ENCODE results near the gene MS4A6E.
"Not testable (repeated sequence)": the region's sequence is repeated elsewhere in the genome, so short reads cannot be mapped to it uniquely, and the experiment has no call there.

The MS4A6E gene

GRCh38 chr11:60338053-60338452, 11.0 kb downstream of the MS4A6E start:
- no peak for DNase-seq

GRCh38 chr11:60339356-60339755, 12.3 kb downstream of the MS4A6E start:
- no peak for DNase-seq

DNA sequence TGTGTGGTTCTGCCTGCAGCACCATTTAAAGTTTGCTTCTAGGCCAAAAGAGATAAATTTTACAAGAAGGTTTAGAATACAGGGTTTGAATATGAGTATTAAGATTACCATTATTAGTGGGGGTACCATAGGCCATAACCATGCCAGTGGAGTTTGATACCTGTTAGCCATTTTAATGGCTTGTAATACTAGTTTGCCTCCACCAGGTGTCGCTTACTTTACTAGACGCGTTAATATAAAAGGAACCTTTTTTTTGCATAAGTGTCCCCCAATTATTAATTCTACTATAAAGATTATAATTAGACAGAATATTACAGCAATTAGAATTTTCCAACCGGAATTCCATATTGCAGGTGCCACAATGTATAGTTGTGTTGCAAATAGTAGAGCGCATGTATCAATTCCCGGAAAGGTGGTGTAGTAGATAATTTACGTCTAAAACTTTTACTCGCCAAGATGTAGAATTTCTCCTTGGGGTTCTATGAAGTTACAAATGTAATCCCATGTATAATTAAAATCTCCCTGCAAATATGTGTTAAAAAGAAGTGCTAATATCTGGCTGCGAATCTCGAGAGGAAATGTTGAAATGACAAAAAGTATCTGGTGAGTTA, 16.1 kb downstream of the MS4A6E start:
- no peak for DNase-seq

GRCh38 chr11:60344146-60344545, 17.1 kb downstream of the MS4A6E start:
- no peak for DNase-seq

- DNase-seq, result peak; percentile 44
These were observed 18.4 kb downstream of the MS4A6E start for GRCh38 chr11:60345489-60345888.

- no peak for DNase-seq
These were observed 20.2 kb downstream of the MS4A6E start for GRCh38 chr11:60347084-60347797.

DNA sequence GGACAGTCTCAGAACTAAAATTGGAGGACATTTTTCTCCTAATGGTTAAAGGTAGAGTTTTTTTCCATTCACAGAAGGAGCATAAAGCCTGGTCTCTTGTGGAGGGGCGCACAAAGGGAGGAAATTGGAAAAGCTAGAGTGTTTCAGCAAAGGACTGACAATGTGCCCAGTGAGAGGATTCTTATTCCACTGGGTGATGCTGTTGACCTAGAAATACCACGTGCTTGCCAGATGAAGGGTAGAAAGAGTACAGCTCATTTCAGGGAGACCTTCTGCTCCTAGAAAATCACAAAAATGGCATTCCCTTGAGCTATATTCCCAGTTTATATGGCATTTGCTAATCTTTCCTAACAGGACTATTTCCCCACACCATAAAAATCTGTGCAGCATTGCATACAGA, 21.1 kb downstream of the MS4A6E start:
- DNase-seq, result no peak

DNA sequence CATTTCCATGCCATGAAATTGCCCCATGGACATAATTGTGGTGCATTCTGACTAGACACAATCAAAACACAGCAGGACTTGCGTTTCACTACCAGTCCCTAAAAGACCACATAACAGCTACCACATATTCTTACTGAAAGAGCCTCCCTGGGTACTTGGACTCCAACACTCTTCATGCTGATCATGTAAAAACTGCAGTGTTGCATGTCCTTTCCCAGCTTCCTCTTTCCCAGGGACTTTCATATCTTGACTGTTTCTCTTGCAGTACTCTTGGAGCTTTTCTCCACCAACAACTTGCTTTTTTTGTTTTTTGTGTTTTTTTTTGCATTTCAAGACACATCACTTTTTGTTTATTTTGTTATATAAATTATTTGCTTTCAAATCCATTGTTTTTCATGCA, 22.9 kb downstream of the MS4A6E start:
- no peak for DNase-seq

GRCh38 chr11:60357771-60358170, 30.7 kb downstream of the MS4A6E start:
- DNase-seq, result no peak

DNA sequence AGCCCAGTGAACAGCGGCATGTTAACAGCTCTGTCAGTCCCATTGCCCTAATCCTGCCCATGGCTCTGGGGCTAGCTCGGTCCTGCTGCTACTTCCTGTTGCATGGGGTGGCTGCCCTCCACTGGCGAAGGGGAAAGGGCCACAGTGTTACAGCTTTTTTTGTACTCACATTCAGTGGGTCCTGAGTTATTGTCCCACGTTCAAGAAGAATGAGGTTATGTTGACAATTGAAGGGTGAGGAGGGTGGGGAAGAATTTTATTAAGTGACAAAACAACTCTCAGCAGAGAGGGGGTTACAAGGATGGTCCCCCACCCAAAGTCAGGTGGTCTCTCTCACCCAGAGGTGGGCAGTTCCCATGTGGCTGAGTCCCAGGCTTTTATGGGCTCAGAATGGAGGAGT, 33.6 kb downstream of the MS4A6E start:
- DNase-seq, result no peak

DNA sequence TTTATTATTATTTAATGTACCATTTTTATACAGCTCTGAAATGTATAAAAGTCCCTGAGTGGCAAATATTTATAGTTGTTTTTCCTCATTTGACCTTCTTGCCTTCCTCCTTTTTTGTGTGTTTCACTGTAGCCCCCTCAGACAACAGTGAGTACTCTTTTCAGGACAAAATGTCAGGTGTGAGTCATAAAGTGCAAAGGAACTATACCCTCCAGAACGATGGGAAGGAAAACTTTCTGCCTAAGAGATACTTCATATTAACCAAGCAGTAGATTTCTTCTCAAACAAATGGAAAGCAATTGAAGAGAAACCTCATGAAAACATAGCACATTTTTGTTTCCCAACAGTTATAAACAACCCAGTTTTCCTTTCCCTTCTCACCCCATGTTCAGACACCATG, 35.2 kb downstream of the MS4A6E start:
- no peak for DNase-seq

DNA sequence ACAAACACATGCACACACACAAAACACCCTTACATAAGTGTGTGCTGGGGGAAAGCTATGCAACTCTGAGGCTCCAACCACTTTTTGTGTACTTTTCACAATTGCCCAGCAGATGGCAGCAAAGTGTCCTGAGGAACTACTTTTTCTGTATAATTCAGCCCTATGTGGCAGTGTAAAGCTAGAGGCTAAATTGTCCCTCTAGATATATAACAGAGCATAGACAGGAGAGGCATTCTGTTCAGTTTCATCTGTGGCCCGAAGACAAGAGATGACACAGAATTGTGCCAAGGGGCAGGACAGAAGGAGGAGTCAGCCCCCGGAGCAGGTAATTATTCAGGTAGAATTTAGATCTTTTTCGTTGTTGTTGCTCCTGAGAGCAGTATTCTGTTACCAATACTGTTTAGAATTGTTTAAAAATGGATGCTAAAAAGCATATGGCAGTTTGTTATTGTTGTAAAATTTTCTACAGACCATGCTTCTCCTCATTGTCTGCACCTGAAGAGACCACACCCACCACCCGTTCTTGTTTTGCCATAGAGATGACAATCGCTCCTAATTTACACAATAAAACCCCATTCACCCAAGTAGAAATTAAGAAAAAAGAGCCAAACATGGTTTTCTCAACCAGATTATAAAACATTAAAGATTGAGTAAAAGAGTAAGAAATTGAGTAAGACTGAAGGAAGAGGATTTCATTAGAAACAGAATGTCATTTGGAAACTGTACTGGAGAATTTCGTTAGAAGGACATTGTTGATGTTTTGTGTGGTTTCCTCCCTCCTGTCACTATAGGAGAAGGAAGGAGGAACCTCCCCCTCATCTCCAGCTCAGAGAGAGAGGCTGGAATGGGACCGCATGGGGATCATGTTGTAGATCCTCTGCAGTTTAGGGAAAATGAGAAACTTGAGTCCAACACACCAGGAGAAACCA, 36.8 kb downstream of the MS4A6E start:
- peak; percentile 70 for DNase-seq

GRCh38 chr11:60366262-60366904, 39.3 kb downstream of the MS4A6E start:
- DNase-seq, result not testable (repeated sequence)

- DNase-seq, result no peak
These were observed 40.0 kb downstream of the MS4A6E start for GRCh38 chr11:60367009-60367408.

DNA sequence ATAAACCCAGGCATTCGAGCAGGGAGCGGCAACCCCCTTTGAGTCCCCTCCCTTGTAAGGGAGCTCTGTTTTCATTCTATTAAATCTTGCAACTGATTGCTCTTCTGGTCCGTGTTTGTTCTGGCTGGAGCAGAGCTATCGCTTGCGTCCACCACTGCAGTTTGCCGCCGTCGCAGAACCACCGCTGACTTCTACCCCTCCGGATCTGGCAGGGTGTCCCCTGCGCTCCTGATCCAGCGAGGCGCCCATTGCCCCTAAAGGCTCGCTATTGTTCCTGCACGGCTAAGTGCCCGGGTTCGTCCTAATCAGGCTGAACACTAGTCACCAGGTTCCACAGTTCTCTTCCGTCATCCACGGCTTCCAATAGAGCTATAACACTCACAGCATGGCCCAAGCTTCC, 40.8 kb downstream of the MS4A6E start:
- no peak for DNase-seq

DNA sequence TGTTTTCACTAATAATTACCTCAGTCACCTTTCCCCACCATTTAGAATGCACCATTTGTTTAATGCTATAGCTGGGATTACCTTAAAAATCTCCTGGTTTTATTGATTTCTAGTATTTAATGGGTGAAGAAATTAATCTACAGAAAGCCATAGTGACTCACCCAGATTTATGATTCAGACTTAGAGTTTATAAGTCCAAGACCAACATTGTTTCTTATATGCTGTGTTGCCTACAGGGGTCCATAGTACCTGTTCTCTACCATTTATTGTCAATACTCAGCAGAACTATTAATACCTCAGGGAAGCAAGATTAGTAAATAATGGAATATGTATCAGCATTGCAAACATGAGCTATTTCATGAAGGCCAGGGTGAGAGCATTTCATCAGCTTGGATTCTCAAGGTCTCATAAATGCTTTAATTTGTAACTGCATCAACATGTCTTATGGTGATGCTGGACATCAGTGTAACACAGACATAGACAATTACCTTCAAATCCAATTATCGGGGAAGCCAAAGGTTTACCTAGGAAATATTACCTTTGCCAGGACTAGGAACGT, 43.3 kb downstream of the MS4A6E start:
- no peak for DNase-seq

DNA sequence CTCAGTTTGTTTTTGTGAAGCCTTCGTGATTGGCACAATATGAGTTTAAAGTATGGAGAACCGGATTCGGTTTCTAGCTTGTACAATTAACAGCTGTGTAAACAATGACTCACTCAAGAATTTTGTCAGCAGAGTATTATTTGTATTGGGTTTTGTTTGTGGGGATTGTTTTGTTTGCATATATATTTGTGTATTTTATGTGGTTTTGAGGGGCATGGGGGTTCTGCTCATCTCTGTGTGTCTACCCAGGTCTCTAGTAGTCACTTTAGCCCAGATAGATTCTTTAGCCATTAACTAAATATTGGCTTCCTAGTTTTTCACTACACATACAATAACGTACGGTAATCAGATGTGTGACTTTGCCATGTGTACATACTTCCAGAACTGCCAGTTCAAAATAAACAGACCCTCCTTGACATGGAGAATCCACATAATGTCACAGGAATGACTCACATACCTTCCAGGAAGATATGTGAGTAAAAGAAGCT, 43.8 kb downstream of the MS4A6E start:
- DNase-seq, result no peak

GRCh38 chr11:60371386-60371785, 44.3 kb downstream of the MS4A6E start:
- no peak for DNase-seq

- no peak for DNase-seq
These were observed 44.8 kb downstream of the MS4A6E start for GRCh38 chr11:60371854-60372253.

GRCh38 chr11:60372767-60373166, 45.7 kb downstream of the MS4A6E start:
- no peak for DNase-seq

GRCh38 chr11:60375316-60375715, 48.3 kb downstream of the MS4A6E start:
- DNase-seq, result no peak

- DNase-seq, result no peak
These were observed 49.5 kb downstream of the MS4A6E start for GRCh38 chr11:60376601-60377000.
